ENCODE measurements around the gene P2RX4.

The P2RX4 gene

GRCh38 chr12:121172145-121172544 is 37.8 kb upstream of the P2RX4 start:
- H3K36me3 ChIP-seq (ENCODE audit: control insufficient read depth, insufficient read depth, low read length), result no peaks in the 10 kb centered on the region
- no peak overlapping the region for H3K4me3 ChIP-seq (ENCODE audit: low read length)
- no peak overlapping the region for H3K27ac ChIP-seq (ENCODE audit: low read length)
- H3K9me3 ChIP-seq (ENCODE audit: control insufficient read depth, insufficient read depth, low read length), result no peaks in the 10 kb centered on the region
- no peaks in the 10 kb centered on the region for H3K27me3 ChIP-seq (ENCODE audit: control insufficient read depth, insufficient read depth, low read length)
- H3K4me1 ChIP-seq (ENCODE audit: control insufficient read depth, insufficient read depth, low read length), result no peaks in the 10 kb centered on the region
- no peak for DNase-seq (ENCODE audit: low read depth, low spot score)
- no CpG with 5 or more reads among the region's 6 CpGs for WGBS (ENCODE audit: insufficient coverage, insufficient read length)

GRCh38 chr12:121175383-121176119 is 34.4 kb upstream of the P2RX4 start:
- no peak for DNase-seq (ENCODE audit: low read depth, low spot score)
- no peaks in the 10 kb centered on the region for H3K27me3 ChIP-seq (ENCODE audit: control insufficient read depth, insufficient read depth, low read length)
- H3K36me3 ChIP-seq (ENCODE audit: control insufficient read depth, insufficient read depth, low read length), result no peaks in the 10 kb centered on the region
- no peak overlapping the region for H3K4me3 ChIP-seq (ENCODE audit: low read length)
- no peak overlapping the region for H3K27ac ChIP-seq (ENCODE audit: low read length)
- H3K9me3 ChIP-seq (ENCODE audit: control insufficient read depth, insufficient read depth, low read length), result no peaks in the 10 kb centered on the region
- WGBS (ENCODE audit: insufficient coverage, insufficient read length), result no CpG with 5 or more reads among the region's 16 CpGs
- no peaks in the 10 kb centered on the region for H3K4me1 ChIP-seq (ENCODE audit: control insufficient read depth, insufficient read depth, low read length)

DNA sequence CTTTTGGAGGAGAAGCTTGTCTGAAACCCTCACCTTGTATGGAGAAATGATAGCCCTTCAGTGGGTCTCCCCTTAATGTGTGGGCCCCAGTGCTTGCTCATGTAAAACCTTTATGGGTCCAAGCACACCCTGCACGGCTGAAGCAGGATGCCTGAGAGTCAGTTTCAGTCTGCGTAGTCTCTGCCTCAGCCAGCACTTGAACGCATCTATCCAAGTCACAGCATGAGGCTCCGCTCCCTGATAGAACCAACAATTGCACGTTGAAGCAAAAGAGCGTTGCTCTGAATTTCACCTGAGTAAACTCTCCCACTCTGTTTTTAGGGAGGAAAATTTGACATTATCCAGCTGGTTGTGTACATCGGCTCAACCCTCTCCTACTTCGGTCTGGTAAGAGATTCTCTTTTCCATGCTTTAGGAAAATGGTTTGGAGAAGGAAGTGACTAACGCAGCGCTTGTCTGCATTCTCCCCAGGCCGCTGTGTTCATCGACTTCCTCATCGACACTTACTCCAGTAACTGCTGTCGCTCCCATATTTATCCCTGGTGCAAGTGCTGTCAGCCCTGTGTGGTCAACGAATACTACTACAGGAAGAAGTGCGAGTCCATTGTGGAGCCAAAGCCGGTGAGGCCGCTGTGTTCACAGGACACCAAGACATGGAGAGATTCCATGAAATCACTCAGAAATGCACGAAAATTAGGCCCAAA is 33.0 kb upstream of the P2RX4 start:
- Histone ChIP-seq H3K4me3 (ENCODE audit: low read length) (no peak overlapping the region), H3K36me3 (ENCODE audit: control insufficient read depth, insufficient read depth, low read length) (no peaks in the 10 kb centered on the region), H3K27me3 (ENCODE audit: control insufficient read depth, insufficient read depth, low read length) (no peaks in the 10 kb centered on the region), H3K27ac (ENCODE audit: low read length) (no peak overlapping the region), H3K9me3 (ENCODE audit: control insufficient read depth, insufficient read depth, low read length) (no peaks in the 10 kb centered on the region), H3K4me1 (ENCODE audit: control insufficient read depth, insufficient read depth, low read length) (no peaks in the 10 kb centered on the region)
- DNase-seq (ENCODE audit: low read depth, low spot score), result no peak
- no CpG with 5 or more reads among the region's 19 CpGs for WGBS (ENCODE audit: insufficient coverage, insufficient read length)

GRCh38 chr12:121181181-121181580 is 28.7 kb upstream of the P2RX4 start:
- Histone ChIP-seq H3K27ac (ENCODE audit: low read length) (no peak overlapping the region), H3K9me3 (ENCODE audit: control insufficient read depth, insufficient read depth, low read length) (no peaks in the 10 kb centered on the region), H3K27me3 (ENCODE audit: control insufficient read depth, insufficient read depth, low read length) (no peaks in the 10 kb centered on the region), H3K4me1 (ENCODE audit: control insufficient read depth, insufficient read depth, low read length) (no peaks in the 10 kb centered on the region), H3K36me3 (ENCODE audit: control insufficient read depth, insufficient read depth, low read length) (no peaks in the 10 kb centered on the region), H3K4me3 (ENCODE audit: low read length) (no peak overlapping the region)
- no peak for DNase-seq (ENCODE audit: low read depth, low spot score)
- no CpG with 5 or more reads among the region's 3 CpGs for WGBS (ENCODE audit: insufficient coverage, insufficient read length)

DNA sequence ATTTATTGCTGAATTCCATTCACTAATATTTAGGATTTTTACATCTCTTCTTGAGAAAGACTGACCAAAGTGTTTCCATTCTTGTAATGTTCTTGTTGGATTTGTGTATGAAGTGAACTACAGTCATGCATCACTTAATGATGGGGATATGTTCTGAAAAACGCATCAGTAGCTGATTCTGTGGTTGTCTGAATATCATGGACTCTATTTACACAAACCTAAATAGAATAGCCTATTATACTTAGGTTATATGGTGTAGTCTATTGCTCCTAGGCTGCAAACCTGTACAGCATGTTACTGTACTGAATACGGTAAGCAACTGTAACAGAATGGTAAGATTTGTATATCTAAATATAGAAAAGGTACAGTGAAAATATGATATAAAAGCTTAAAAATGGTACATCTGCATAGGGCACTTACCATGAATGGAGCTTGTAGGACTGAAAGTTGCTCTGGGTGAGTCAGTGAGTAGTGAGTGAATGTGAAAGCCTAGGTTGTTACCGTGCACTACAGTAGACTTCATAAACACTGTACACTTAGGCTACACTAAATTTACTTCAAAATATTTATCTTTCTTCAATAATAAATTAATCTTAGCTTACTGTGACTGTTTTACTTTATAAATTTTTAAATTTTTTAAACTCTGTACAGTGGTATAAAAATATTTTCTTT is 27.6 kb upstream of the P2RX4 start:
- no peak for DNase-seq (ENCODE audit: low read depth, low spot score)
- no peaks in the 10 kb centered on the region for H3K9me3 ChIP-seq (ENCODE audit: control insufficient read depth, insufficient read depth, low read length)
- no CpG with 5 or more reads among the region's 3 CpGs for WGBS (ENCODE audit: insufficient coverage, insufficient read length)
- H3K27ac ChIP-seq (ENCODE audit: low read length), result no peak overlapping the region
- no peak overlapping the region for H3K4me3 ChIP-seq (ENCODE audit: low read length)
- no peaks in the 10 kb centered on the region for H3K4me1 ChIP-seq (ENCODE audit: control insufficient read depth, insufficient read depth, low read length)
- no peaks in the 10 kb centered on the region for H3K36me3 ChIP-seq (ENCODE audit: control insufficient read depth, insufficient read depth, low read length)
- no peaks in the 10 kb centered on the region for H3K27me3 ChIP-seq (ENCODE audit: control insufficient read depth, insufficient read depth, low read length)

- H3K27me3 ChIP-seq (ENCODE audit: control insufficient read depth, insufficient read depth, low read length), result no peaks in the 10 kb centered on the region
- H3K9me3 ChIP-seq (ENCODE audit: control insufficient read depth, insufficient read depth, low read length), result no peaks in the 10 kb centered on the region
- H3K4me1 ChIP-seq (ENCODE audit: control insufficient read depth, insufficient read depth, low read length), result no peaks in the 10 kb centered on the region
- no peaks in the 10 kb centered on the region for H3K36me3 ChIP-seq (ENCODE audit: control insufficient read depth, insufficient read depth, low read length)
- H3K4me3 ChIP-seq (ENCODE audit: low read length), result no peak overlapping the region
- WGBS (ENCODE audit: insufficient coverage, insufficient read length), result no CpG with 5 or more reads among the region's 15 CpGs
- no peak overlapping the region for H3K27ac ChIP-seq (ENCODE audit: low read length)
- no peak for DNase-seq (ENCODE audit: low read depth, low spot score)
Measured at GRCh38 chr12:121184425-121184824, 25.5 kb upstream of the P2RX4 start.

DNA sequence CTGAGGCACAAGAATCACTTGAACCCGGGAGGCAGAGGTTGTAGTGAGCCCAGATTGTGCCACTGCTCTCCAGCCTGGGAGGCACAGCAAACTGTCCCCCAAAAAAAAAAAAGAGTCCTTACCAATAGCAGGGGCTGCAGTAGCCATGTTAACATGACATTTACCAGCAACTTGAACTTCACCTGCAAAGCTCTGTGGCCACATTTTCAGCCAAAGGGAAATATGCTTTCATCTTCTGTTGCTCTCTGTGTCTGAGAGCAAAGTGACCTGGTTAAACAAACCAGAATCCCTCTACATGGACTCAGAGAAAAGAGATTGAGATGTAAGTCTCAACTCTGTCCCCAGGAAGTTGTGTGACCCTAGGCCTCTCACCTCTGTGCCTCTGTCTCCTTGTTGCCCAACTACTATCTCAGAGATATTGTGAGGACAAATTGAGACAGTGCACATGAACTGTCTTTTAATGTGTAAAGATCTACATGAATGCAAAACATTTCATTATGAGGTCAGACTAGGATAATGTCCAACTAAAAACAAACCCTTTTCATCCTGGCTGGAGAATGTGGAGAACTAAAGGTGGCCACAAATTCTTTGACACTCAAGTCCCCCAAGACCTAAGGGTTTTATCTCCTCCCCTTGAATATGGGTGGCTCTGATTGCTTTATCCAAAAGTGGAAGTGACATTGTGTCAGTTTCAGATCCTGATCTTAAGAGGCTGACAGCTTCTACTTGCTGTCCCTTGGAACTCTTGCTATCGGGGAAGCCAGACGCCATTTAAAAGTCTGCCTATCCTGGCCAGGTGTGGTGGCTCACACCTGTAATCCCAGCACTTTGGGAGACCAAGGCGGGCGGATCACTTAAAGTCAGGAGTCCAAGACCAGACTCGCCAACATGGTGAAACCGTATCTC is 24.7 kb upstream of the P2RX4 start:
- no peak overlapping the region for H3K4me3 ChIP-seq (ENCODE audit: low read length)
- no peaks in the 10 kb centered on the region for H3K36me3 ChIP-seq (ENCODE audit: control insufficient read depth, insufficient read depth, low read length)
- H3K4me1 ChIP-seq (ENCODE audit: control insufficient read depth, insufficient read depth, low read length), result no peaks in the 10 kb centered on the region
- no CpG with 5 or more reads among the region's 7 CpGs for WGBS (ENCODE audit: insufficient coverage, insufficient read length)
- H3K27me3 ChIP-seq (ENCODE audit: control insufficient read depth, insufficient read depth, low read length), result no peaks in the 10 kb centered on the region
- no peak for DNase-seq (ENCODE audit: low read depth, low spot score)
- H3K27ac ChIP-seq (ENCODE audit: low read length), result no peak overlapping the region
- no peaks in the 10 kb centered on the region for H3K9me3 ChIP-seq (ENCODE audit: control insufficient read depth, insufficient read depth, low read length)

- Histone ChIP-seq H3K4me3 (ENCODE audit: low read length) (no peak overlapping the region), H3K36me3 (ENCODE audit: control insufficient read depth, insufficient read depth, low read length) (no peaks in the 10 kb centered on the region), H3K27ac (ENCODE audit: low read length) (no peak overlapping the region), H3K9me3 (ENCODE audit: control insufficient read depth, insufficient read depth, low read length) (no peaks in the 10 kb centered on the region), H3K27me3 (ENCODE audit: control insufficient read depth, insufficient read depth, low read length) (no peaks in the 10 kb centered on the region), H3K4me1 (ENCODE audit: control insufficient read depth, insufficient read depth, low read length) (no peaks in the 10 kb centered on the region)
- no CpG with 5 or more reads among the region's 2 CpGs for WGBS (ENCODE audit: insufficient coverage, insufficient read length)
- DNase-seq (ENCODE audit: low read depth, low spot score), result no peak
Measured at GRCh38 chr12:121186826-121187225, 23.1 kb upstream of the P2RX4 start.

DNA sequence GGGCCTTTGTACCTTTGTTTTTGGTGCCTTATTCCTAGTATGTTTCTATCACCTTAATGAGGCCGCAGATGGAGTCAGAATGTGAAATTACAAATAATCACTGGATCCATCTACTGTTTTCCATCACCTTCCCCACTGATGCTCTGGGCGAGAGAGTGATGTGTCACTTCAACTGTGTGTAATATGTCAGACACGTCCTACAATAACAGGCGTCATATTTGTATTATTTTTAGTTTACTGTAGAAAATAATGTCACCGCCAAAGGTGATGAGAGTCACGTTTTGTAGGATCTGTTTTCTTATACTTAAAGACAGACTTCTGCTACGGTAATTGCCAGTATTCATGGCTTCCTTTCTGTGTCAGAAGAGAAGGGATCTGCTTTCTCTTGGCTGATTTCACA is 22.4 kb upstream of the P2RX4 start:
- Histone ChIP-seq H3K4me1 (ENCODE audit: control insufficient read depth, insufficient read depth, low read length) (no peaks in the 10 kb centered on the region), H3K27ac (ENCODE audit: low read length) (no peak overlapping the region), H3K36me3 (ENCODE audit: control insufficient read depth, insufficient read depth, low read length) (no peaks in the 10 kb centered on the region), H3K27me3 (ENCODE audit: control insufficient read depth, insufficient read depth, low read length) (no peaks in the 10 kb centered on the region), H3K4me3 (ENCODE audit: low read length) (no peak overlapping the region), H3K9me3 (ENCODE audit: control insufficient read depth, insufficient read depth, low read length) (no peaks in the 10 kb centered on the region)
- WGBS (ENCODE audit: insufficient coverage, insufficient read length), result no CpG with 5 or more reads among the region's 7 CpGs
- DNase-seq (ENCODE audit: low read depth, low spot score), result no peak

- Histone ChIP-seq H3K27ac (ENCODE audit: low read length) (no peak overlapping the region), H3K4me3 (ENCODE audit: low read length) (no peak overlapping the region), H3K36me3 (ENCODE audit: control insufficient read depth, insufficient read depth, low read length) (no peaks in the 10 kb centered on the region), H3K27me3 (ENCODE audit: control insufficient read depth, insufficient read depth, low read length) (no peaks in the 10 kb centered on the region), H3K4me1 (ENCODE audit: control insufficient read depth, insufficient read depth, low read length) (no peaks in the 10 kb centered on the region), H3K9me3 (ENCODE audit: control insufficient read depth, insufficient read depth, low read length) (no peaks in the 10 kb centered on the region)
- no peak for DNase-seq (ENCODE audit: low read depth, low spot score)
- no CpG with 5 or more reads among the region's 2 CpGs for WGBS (ENCODE audit: insufficient coverage, insufficient read length)
Measured at GRCh38 chr12:121188227-121188626, 21.7 kb upstream of the P2RX4 start.

All from iPS DF 6.9 (cell line).